ENCODE results near the gene SIAH1.

The SIAH1 gene

GRCh38 chr16:48392407-48392806 lies 7.2 kb upstream of the SIAH1 start:
- no peaks in the 10 kb centered on the region for H3K9me3 ChIP-seq (ENCODE audit: control extremely low read depth in 1 of 5, control insufficient read depth in 4 of 5, insufficient read depth in 2 of 5, low read depth in 1 of 5, low read length in 4 of 5)
- peaks cover 0 to 11% (median 0%) of the 10 kb centered on the region in 4 experiments for H3K4me1 ChIP-seq (ENCODE audit: control extremely low read depth in 1 of 4, control insufficient read depth in 4 of 4, insufficient read depth in 4 of 4, low read length in 3 of 4)
- no peaks in the 10 kb centered on the region for H3K27me3 ChIP-seq (replicated peaks in 2 of 5; ENCODE audit: control insufficient read depth in 4 of 5, insufficient read depth in 5 of 5, low read length in 4 of 5)
- 95% methylated on average over 5 of the region's 5 CpGs for WGBS (ENCODE audit: insufficient coverage)
- DNase-seq, result no peak
- no peak overlapping the region for H3K4me3 ChIP-seq (ENCODE audit: control insufficient read depth in 1 of 7, extremely low read depth in 1 of 7, insufficient read depth in 4 of 7, low read depth in 2 of 7, low read length in 6 of 7)
- H3K36me3 ChIP-seq (ENCODE audit: control insufficient read depth in 4 of 4, insufficient read depth in 4 of 4, low read length in 3 of 4), result no peaks in the 10 kb centered on the region
- POLR2A ChIA-PET, result no interaction called here
- CTCF ChIA-PET, result no interaction called here
- H3K27ac ChIP-seq (ENCODE audit: insufficient read depth in 1 of 2, low read depth in 1 of 2, low read length in 2 of 2, poor library complexity in 1 of 2, severe bottlenecking in 2 of 2), result no peak overlapping the region

GRCh38 chr16:48386559-48387312 lies 1.5 kb upstream of the SIAH1 start:
- Histone ChIP-seq H3K27ac (ENCODE audit: insufficient read depth in 1 of 2, low read depth in 1 of 2, low read length in 2 of 2, poor library complexity in 1 of 2, severe bottlenecking in 2 of 2) (no peak overlapping the region), H3K27me3 (replicated peaks in 2 of 5; ENCODE audit: control insufficient read depth in 4 of 5, insufficient read depth in 5 of 5, low read length in 4 of 5) (no peaks in the 10 kb centered on the region), H3K4me3 (ENCODE audit: control insufficient read depth in 1 of 7, extremely low read depth in 1 of 7, insufficient read depth in 4 of 7, low read depth in 2 of 7, low read length in 6 of 7) (no peak overlapping the region), H3K4me1 (ENCODE audit: control extremely low read depth in 1 of 4, control insufficient read depth in 4 of 4, insufficient read depth in 4 of 4, low read length in 3 of 4) (peaks cover 12 to 24% (median 17%) of the 10 kb centered on the region in 4 experiments), H3K36me3 (ENCODE audit: control insufficient read depth in 4 of 4, insufficient read depth in 4 of 4, low read length in 3 of 4) (no peaks in the 10 kb centered on the region), H3K9me3 (ENCODE audit: control extremely low read depth in 1 of 5, control insufficient read depth in 4 of 5, insufficient read depth in 2 of 5, low read depth in 1 of 5, low read length in 4 of 5) (no peaks in the 10 kb centered on the region)
- ChIA-PET CTCF (no interaction called here), POLR2A (no interaction called here)
- no peak for DNase-seq
- 92% methylated on average over 14 of the region's 17 CpGs for WGBS (ENCODE audit: insufficient coverage)

- peak overlapping the region; percentile 79 to 99 (median 87) for H3K4me3 ChIP-seq (ENCODE audit: control insufficient read depth in 1 of 7, extremely low read depth in 1 of 7, insufficient read depth in 4 of 7, low read depth in 2 of 7, low read length in 6 of 7)
- no peaks in the 10 kb centered on the region for H3K36me3 ChIP-seq (ENCODE audit: control insufficient read depth in 4 of 4, insufficient read depth in 4 of 4, low read length in 3 of 4)
- ChIA-PET POLR2A (interaction anchor here (1.7 kb wide), 1 partner anchor 19 kb away, joined by 5 read pairs; no protein-coding TSS in a partner anchor), CTCF (interaction anchor here (1.0 to 1.9 kb wide), 3 partner anchors 9 to 19 kb away, joined by 3 to 9 read pairs (median 4); no protein-coding TSS in a partner anchor)
- H3K27ac ChIP-seq (ENCODE audit: insufficient read depth in 1 of 2, low read depth in 1 of 2, low read length in 2 of 2, poor library complexity in 1 of 2, severe bottlenecking in 2 of 2), result peak overlapping the region; percentile 78 to 89
- WGBS (ENCODE audit: insufficient coverage), result under 1% methylated on average over 79 of the region's 103 CpGs
- H3K4me1 ChIP-seq (ENCODE audit: control extremely low read depth in 1 of 4, control insufficient read depth in 4 of 4, insufficient read depth in 4 of 4, low read length in 3 of 4), result peaks cover 12 to 28% (median 19%) of the 10 kb centered on the region in 4 experiments
- no peaks in the 10 kb centered on the region for H3K9me3 ChIP-seq (ENCODE audit: control extremely low read depth in 1 of 5, control insufficient read depth in 4 of 5, insufficient read depth in 2 of 5, low read depth in 1 of 5, low read length in 4 of 5)
- peak; percentile 25 to 66 (median 56) for DNase-seq
- H3K27me3 ChIP-seq (replicated peaks in 2 of 5; ENCODE audit: control insufficient read depth in 4 of 5, insufficient read depth in 5 of 5, low read length in 4 of 5), result no peaks in the 10 kb centered on the region
Observed at GRCh38 chr16:48384520-48385252, 527 bp downstream of the SIAH1 start.

- 1% methylated on average over 14 of the region's 15 CpGs for WGBS (ENCODE audit: insufficient coverage)
- ChIA-PET CTCF (interaction anchor here (1.0 to 1.9 kb wide), 4 partner anchors 8 to 239 kb away, joined by 3 to 9 read pairs (median 6); no protein-coding TSS in a partner anchor), POLR2A (interaction anchor here (0.6 to 1.7 kb wide), 3 partner anchors 18 to 1378 kb away, joined by 3 to 5 read pairs (median 4); no protein-coding TSS in a partner anchor)
- no peaks in the 10 kb centered on the region for H3K36me3 ChIP-seq (ENCODE audit: control insufficient read depth in 4 of 4, insufficient read depth in 4 of 4, low read length in 3 of 4)
- peak overlapping the region; percentile 41 to 99 (median 87) for H3K4me3 ChIP-seq (ENCODE audit: control insufficient read depth in 1 of 7, extremely low read depth in 1 of 7, insufficient read depth in 4 of 7, low read depth in 2 of 7, low read length in 6 of 7)
- no peaks in the 10 kb centered on the region for H3K27me3 ChIP-seq (replicated peaks in 2 of 5; ENCODE audit: control insufficient read depth in 4 of 5, insufficient read depth in 5 of 5, low read length in 4 of 5)
- H3K9me3 ChIP-seq (ENCODE audit: control extremely low read depth in 1 of 5, control insufficient read depth in 4 of 5, insufficient read depth in 2 of 5, low read depth in 1 of 5, low read length in 4 of 5), result no peaks in the 10 kb centered on the region
- peak overlapping the region; percentile 78 to 89 for H3K27ac ChIP-seq (ENCODE audit: insufficient read depth in 1 of 2, low read depth in 1 of 2, low read length in 2 of 2, poor library complexity in 1 of 2, severe bottlenecking in 2 of 2)
- DNase-seq, result peak in 1 of 3 donors; percentile 36
- H3K4me1 ChIP-seq (ENCODE audit: control extremely low read depth in 1 of 4, control insufficient read depth in 4 of 4, insufficient read depth in 4 of 4, low read length in 3 of 4), result peaks cover 12 to 35% (median 24%) of the 10 kb centered on the region in 4 experiments
Observed at GRCh38 chr16:48383877-48384519, 1.2 kb downstream of the SIAH1 start.

- ChIA-PET CTCF (interaction anchor here (1.0 to 1.9 kb wide), 4 partner anchors 8 to 240 kb away, joined by 3 to 9 read pairs (median 6); no protein-coding TSS in a partner anchor), POLR2A (interaction anchor here (0.6 to 0.9 kb wide), 2 partner anchors 35 to 1377 kb away, joined by 3 to 4 read pairs; no protein-coding TSS in a partner anchor)
- Histone ChIP-seq H3K4me3 (ENCODE audit: control insufficient read depth in 1 of 7, extremely low read depth in 1 of 7, insufficient read depth in 4 of 7, low read depth in 2 of 7, low read length in 6 of 7) (peak overlapping the region in 6 of 7 experiments; percentile 79 to 99 (median 88)), H3K4me1 (ENCODE audit: control extremely low read depth in 1 of 4, control insufficient read depth in 4 of 4, insufficient read depth in 4 of 4, low read length in 3 of 4) (peaks cover 17 to 42% (median 31%) of the 10 kb centered on the region in 4 experiments), H3K27ac (ENCODE audit: insufficient read depth in 1 of 2, low read depth in 1 of 2, low read length in 2 of 2, poor library complexity in 1 of 2, severe bottlenecking in 2 of 2) (peak overlapping the region in 1 of 2 experiments; percentile 89), H3K36me3 (ENCODE audit: control insufficient read depth in 4 of 4, insufficient read depth in 4 of 4, low read length in 3 of 4) (no peaks in the 10 kb centered on the region), H3K27me3 (replicated peaks in 2 of 5; ENCODE audit: control insufficient read depth in 4 of 5, insufficient read depth in 5 of 5, low read length in 4 of 5) (no peaks in the 10 kb centered on the region), H3K9me3 (ENCODE audit: control extremely low read depth in 1 of 5, control insufficient read depth in 4 of 5, insufficient read depth in 2 of 5, low read depth in 1 of 5, low read length in 4 of 5) (no peaks in the 10 kb centered on the region)
- 100% methylated on average over 1 of the region's 6 CpGs for WGBS (ENCODE audit: insufficient coverage)
- no peak for DNase-seq
Observed at GRCh38 chr16:48383009-48383876, 2.0 kb downstream of the SIAH1 start.

- ChIA-PET CTCF (interaction anchor here (1.9 kb wide), 1 partner anchor 13 kb away, joined by 8 read pairs; no protein-coding TSS in a partner anchor), POLR2A (no interaction called here)
- no peaks in the 10 kb centered on the region for H3K27me3 ChIP-seq (replicated peaks in 2 of 5; ENCODE audit: control insufficient read depth in 4 of 5, insufficient read depth in 5 of 5, low read length in 4 of 5)
- no peak for DNase-seq
- no peak overlapping the region for H3K27ac ChIP-seq (ENCODE audit: insufficient read depth in 1 of 2, low read depth in 1 of 2, low read length in 2 of 2, poor library complexity in 1 of 2, severe bottlenecking in 2 of 2)
- no peaks in the 10 kb centered on the region for H3K36me3 ChIP-seq (ENCODE audit: control insufficient read depth in 4 of 4, insufficient read depth in 4 of 4, low read length in 3 of 4)
- no peaks in the 10 kb centered on the region for H3K9me3 ChIP-seq (ENCODE audit: control extremely low read depth in 1 of 5, control insufficient read depth in 4 of 5, insufficient read depth in 2 of 5, low read depth in 1 of 5, low read length in 4 of 5)
- no peak overlapping the region for H3K4me3 ChIP-seq (ENCODE audit: control insufficient read depth in 1 of 7, extremely low read depth in 1 of 7, insufficient read depth in 4 of 7, low read depth in 2 of 7, low read length in 6 of 7)
- peaks cover 18 to 47% (median 36%) of the 10 kb centered on the region in 4 experiments for H3K4me1 ChIP-seq (ENCODE audit: control extremely low read depth in 1 of 4, control insufficient read depth in 4 of 4, insufficient read depth in 4 of 4, low read length in 3 of 4)
- WGBS (ENCODE audit: insufficient coverage), result 100% methylated on average over 3 of the region's 4 CpGs
Observed at GRCh38 chr16:48382131-48382530, 3.1 kb downstream of the SIAH1 start.
